CD4-positive, alpha-beta T cell treated with Interleukin-6 for 4 hours (primary cell): Measurements from ENCODE around the gene DLL4.
"Not testable (repeated sequence)": the region's sequence is repeated elsewhere in the genome, so short reads cannot be mapped to it uniquely, and the experiment has no call there.

Source experiments
- DNase-seq: peaks from one replicate; pipeline ENCODE4 v3.0.0-alpha.2; 2020; ENCODE audit warnings: mixed read lengths

The DLL4 gene

GRCh38 chr15:40943764-40944365 lies 14.7 kb downstream of the DLL4 start:
- no peak for DNase-seq

- no peak for DNase-seq
Measured at GRCh38 chr15:40944510-40945296, 15.6 kb downstream of the DLL4 start.

GRCh38 chr15:40948706-40949473 lies 19.8 kb downstream of the DLL4 start:
- no peak for DNase-seq

- no peak for DNase-seq
Measured at GRCh38 chr15:40949756-40950207, 20.6 kb downstream of the DLL4 start.

GRCh38 chr15:40951764-40952163 lies 22.6 kb downstream of the DLL4 start:
- DNase-seq: no peak

GRCh38 chr15:40952301-40952900 lies 23.3 kb downstream of the DLL4 start:
- DNase-seq: no peak

- DNase-seq: peak; percentile 97
Measured at GRCh38 chr15:40952901-40953712, 24.0 kb downstream of the DLL4 start, which contains the start of gene CHAC1. CHAC1 (plus strand) TSS chr15:40953471; CDS start chr15:40953584, 113 bp downstream.

- DNase-seq: no peak
Measured at GRCh38 chr15:40953713-40954074, 24.6 kb downstream of the DLL4 start.

- not testable (repeated sequence) for DNase-seq
Measured at GRCh38 chr15:40954158-40954848, 25.2 kb downstream of the DLL4 start.

GRCh38 chr15:40955141-40955903 lies 26.2 kb downstream of the DLL4 start:
- no peak for DNase-seq

GRCh38 chr15:40955930-40956540 lies 26.9 kb downstream of the DLL4 start:
- DNase-seq: no peak

- DNase-seq: no peak
Measured at GRCh38 chr15:40956541-40956982, 27.4 kb downstream of the DLL4 start.

GRCh38 chr15:40957041-40957555 lies 28.0 kb downstream of the DLL4 start:
- no peak for DNase-seq

- DNase-seq: no peak
Measured at GRCh38 chr15:40957581-40958051, 28.5 kb downstream of the DLL4 start.

GRCh38 chr15:40958146-40958545 lies 29.0 kb downstream of the DLL4 start:
- DNase-seq: no peak

- no peak for DNase-seq
Measured at GRCh38 chr15:40958723-40959122, 29.6 kb downstream of the DLL4 start.

- DNase-seq: no peak
Measured at GRCh38 chr15:40959331-40960141, 30.4 kb downstream of the DLL4 start.

GRCh38 chr15:40960151-40960885 lies 31.2 kb downstream of the DLL4 start:
- DNase-seq: no peak
